GM10847 (cell line): ENCODE measurements around the gene ESPN.

ENCODE experiments used
- POLR2A ChIP-seq: IDR thresholded peaks from 2 replicates; pipeline ENCODE4 v1.6.1; 2011; ENCODE audit not compliant: insufficient read length; ENCODE audit errors: extremely low read depth

ESPN gene

DNA sequence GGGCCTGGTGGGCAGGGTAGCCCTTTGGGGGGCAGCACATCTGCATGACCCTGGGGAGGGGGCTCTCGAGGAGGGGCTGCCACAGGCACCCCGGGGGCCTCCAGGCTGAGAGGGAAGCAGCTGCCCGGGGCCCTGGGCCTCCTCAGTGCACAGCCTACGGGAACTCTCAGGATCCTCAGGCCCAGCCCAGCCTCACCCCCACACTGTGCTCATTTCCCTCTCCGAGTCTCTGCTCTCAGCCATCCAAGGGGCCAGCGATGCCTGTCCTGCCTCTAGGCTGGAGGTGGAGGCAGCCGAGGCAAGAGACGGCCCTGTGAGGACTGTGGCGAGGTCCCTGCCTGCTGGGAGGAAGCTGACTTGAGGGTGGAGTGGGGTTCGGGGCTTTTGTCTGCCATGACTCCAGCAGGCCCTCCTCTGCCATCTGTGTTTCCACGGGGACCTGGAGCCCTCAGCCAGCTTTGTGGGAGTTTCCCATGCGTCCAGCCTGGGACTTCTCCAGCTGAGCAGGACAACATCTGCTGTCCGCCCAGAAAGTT is 74.1 kb downstream of the ESPN start:
- no peak for TF ChIP-seq POLR2A

DNA sequence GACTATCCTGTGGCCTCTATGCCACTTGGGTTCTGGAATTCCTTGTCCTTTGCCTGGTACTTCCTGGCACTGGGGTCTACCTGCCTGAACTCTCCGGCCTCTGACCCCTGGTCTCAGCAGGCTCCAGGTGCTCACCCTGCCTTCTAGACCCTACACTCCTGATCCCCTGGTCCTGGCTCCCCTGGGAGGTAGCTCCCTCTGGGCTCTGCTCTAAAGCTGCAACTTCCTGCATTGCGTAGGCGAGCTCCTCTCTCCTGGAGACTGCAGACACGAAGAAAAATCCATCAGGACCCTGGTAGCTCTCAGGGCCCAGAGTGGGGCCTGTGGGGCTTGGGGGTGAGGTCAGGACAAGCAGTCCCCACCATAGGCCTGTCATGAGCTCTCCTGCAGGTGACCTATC is 74.7 kb downstream of the ESPN start:
- TF ChIP-seq POLR2A = no peak

GRCh38 chr1:6500544-6501278 is 76.1 kb downstream of the ESPN start:
- no peak for TF ChIP-seq POLR2A

DNA sequence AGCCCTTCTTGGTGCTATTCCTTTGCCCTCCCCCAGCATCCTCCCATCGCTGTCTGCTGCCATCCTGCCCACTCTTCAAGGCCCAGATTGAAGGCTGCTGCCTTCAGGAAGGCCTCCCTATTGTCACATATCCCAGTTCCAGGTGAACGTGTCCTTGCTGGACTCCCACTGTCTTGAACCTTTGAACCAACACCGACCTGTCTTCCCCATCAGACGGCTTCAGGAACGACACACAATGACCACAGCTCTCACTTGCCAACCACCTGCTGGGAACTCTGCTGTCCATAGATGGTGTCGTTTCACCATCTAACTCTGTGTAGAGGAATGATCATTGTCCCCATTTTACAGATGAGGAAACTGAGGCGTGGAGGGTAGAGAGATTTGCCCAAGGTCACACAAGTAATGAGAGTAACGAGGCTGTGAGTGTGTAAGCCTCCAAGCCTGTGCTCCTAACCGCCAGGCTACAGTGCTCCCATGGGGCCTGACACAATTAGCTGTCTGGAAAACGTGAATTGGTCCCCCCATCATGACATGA is 76.8 kb downstream of the ESPN start:
- TF ChIP-seq POLR2A = no peak

DNA sequence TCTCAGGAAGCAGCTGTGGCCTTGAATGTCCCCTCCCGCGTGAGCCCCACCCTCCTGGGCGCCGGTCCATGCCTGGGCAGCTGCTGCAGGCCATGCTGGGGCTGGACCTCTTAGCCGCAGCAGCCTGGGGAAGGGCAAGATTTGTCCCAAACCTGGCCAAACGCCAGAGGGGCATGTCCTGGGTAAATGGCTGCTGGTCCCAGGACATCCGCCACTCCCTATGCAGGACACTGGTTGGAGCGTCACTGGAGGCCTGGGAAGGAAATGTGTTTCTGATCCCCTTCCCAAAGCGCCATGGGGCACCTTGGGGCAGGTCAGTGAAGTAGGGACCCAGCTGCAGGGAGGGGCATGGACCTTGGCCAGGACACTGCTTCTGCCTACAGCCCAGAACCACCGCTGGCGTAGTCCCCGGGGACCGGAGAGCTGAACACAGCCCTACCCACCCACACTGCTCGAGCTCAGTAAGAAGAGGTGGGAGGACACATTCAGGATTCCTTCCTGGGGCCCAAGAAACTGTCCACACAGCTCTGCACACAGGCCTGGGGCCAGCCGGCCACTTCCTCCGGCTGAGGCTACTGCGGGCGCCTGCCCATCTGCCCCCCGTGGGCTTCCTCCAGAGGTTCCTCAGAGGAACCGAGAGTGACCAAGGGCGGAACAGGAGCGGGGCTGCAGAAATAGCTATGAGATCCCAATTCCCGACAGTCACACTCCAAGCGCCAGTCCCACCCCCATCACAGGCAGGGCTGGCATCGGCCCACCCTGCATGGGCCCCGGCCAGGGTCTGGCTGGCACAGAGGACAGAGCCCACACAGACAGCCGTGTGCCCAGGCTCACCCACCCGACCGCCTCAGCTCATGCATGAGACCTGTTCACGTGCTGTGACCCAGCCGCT is 77.7 kb downstream of the ESPN start:
- TF ChIP-seq POLR2A = no peak

- no peak for TF ChIP-seq POLR2A
These were observed 79.5 kb downstream of the ESPN start for GRCh38 chr1:6503884-6504602.

DNA sequence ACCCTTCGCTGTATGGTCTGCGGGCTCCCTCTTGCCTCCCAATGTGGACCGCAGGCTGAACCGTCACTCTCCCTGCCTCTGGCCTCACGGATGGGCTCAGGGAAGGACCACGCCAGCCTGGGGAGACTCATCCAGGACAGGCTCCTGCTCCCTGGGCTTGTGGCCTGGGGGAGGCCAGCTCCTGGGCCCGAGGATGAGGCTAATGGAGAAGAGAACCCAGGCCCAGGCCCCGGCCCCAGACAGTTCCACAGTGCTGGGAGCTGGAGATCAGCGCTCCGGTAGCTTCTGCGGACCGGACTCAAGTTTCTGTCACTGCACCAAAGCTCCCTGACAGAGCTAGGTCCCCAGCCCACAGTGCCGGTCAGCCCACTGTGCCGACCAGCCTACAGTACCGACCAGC is 80.3 kb downstream of the ESPN start:
- TF ChIP-seq POLR2A = no peak

DNA sequence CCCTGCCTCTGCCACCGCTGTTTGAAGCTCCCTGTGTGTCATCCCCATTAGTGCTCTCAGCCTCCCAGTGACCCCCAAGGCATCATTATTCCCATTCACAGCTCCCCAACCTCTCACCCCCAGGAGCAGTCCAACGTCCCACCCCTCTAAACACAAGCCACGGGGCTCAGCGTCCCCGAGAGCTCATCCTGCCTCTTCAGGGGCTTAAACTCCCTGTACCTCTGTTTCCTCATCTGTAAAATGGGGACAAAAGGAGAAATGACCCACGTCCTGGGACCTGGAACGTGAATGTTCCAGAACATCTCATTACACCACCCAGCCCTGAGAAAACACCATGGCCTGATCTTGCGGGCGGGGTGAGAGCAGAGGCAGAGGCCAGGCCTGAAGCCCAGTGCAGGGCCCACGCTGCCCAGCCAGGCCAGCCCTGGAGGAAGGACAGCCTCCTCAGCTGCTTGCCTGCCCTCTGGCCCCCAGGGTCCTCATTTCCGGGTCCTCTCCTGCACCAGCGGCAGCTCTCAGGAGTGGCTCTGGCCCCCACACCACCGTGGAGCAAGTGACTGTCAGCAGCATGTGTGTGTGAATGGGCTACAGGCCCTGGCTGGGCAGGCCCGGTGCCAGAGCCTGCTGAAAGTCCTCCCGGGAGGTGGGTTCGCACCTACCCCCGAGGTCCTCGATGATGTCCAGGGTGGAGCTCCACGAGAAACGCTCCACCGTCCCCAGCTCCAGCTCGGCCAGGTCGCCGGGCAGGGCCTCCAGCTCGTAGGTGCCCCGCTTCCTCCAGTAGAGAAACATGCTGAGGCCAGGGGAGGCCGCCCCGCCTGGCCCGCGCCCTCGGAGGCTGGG is 81.0 kb downstream of the ESPN start:
- TF ChIP-seq POLR2A = no peak

DNA sequence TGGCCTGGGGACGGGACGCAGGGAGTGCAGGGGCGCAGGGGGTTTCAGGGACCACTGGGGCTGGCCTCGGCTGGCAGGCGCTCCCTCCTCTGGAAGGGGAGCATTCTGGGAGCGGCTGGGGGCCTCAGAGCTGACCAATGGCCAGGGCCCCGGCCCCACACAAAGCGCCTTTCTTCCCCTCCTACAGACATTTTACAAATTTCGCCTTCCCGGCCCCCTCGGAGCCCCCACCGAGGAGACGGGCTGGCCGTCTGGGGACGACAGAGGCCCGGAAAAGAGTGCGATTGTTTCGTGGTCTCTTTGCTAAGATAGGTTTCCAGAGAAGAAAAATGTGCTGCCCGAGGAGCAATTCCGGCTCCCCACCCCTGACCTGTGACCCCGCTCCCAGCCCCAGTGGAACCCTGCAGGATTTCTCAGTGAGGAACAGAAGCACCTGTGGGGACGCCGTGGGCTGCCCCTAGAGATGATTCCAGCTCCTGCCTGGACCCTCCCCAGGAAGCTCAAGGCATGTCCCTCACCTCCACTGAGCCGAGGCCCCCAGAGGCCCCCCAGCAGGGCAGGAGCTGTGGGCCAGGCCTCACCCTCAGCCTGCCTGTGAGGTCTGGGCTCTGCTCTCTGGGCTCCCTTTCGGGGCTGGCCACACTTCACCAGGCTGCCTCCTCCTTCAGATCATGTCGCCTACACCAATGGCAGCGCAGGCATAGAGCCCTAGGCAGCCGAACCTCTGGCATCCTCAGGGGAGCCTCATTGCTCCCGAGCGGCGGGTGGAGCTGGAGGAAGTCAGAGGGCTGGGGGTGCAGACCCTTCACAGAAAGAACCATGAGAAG is 81.8 kb downstream of the ESPN start:
- no peak for TF ChIP-seq POLR2A

DNA sequence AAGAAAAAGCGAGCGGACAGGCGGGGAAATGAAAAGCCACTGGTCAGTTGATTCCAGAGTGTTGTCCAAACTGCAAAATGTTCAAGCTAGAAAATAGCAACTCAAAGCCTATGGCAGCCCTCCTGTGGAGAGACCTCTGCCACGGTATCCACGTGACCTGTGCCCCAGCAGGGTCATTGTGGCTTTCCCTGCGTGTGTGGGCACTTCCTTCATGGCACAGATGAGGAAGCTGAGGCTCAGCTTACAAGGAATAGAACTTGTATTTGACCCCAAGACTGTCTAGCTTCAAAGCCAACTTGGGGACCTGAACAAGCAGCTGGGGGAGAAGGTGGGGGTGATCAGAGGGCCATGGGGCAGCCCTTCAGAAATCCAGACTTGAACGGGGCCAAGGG is 82.5 kb downstream of the ESPN start:
- TF ChIP-seq POLR2A = no peak

DNA sequence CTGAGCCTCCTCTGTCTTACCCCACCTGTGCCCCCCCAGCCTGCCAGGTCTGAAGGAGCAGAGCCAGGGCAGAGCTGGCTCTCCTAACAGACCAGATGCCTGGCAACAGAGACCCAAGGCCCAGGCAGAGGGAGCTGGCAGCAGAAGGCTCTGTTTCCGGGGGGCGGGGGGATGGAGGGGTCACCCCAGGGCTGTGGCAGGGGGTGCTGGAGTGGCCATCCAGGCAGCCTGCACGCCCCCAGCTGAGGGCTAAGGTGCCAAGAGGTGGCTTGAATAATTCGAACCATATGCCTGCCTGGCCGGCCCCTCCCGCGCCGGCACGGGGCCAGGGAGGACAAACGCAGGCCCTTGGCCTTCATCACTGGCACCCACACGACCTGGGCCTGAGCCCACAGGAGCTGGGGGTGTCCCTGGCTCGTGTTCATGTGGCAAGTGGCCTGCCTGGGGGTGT is 82.9 kb downstream of the ESPN start:
- no peak for TF ChIP-seq POLR2A

DNA sequence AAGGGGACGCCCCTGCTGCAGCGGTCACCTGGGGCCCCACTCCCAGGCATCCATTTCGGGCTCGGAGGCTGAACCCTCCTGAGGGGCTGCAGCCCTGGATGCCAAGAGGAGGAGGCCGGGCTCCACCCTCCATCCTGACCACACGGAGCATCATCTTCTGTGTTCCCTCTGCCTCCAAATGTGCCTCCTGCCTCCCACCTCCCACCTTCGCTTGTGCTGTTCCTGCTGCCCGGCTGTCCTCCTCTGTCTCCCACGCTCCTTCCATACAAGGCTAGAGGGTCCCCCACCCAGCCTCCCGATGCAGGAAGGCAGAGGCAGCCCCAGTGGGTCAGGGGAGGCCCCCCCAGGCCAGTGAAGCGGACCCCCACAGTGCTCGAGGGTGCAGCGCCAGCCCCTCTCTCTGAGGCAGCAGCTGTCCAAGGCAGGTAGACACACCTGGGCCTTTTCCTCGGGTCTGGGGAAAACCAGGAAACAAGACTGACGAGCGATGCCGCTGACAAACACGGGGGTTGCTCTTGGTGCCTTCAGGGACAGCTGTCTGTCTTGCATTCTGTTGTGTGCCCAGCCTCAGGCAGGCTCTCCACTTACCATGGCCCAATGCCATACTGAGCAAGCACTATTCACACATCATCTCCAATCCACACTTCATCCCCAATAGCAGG is 83.7 kb downstream of the ESPN start:
- no peak for TF ChIP-seq POLR2A

- no peak for TF ChIP-seq POLR2A
These were observed 84.2 kb downstream of the ESPN start for GRCh38 chr1:6508816-6509189.
